ENCODE results near the gene HPCAL1. TPM values are rescaled to one million over a fixed set of nuclear protein-coding genes. Genes with fewer than 3 reads are reported as not detected.
A peak's percentile ranks its signal among the peaks of the same experiment; 100 is the strongest.

Gene HPCAL1
- total RNA-seq, 2 donors from 2014 or later: 22.5 to 203 TPM

- 85% methylated on average over 21 of the region's 21 CpGs for WGBS
- no peak overlapping the region for H3K27ac ChIP-seq
- no peak overlapping the region for H3K4me3 ChIP-seq
- TF ChIP-seq POLR2AphosphoS5 (IDR thresholded peaks at IDR 0.05) (no peak), POLR2A (IDR thresholded peaks at IDR 0.05) (no peak), CTCF (IDR thresholded peaks at IDR 0.05) (no peak)
- no peaks in the 10 kb centered on the region for H3K9me3 ChIP-seq
- H3K4me1 ChIP-seq (replicated peaks): peaks cover 2% of the 10 kb centered on the region
- no peaks in the 10 kb centered on the region for H3K36me3 ChIP-seq
- no peak for DNase-seq (ENCODE audit: low spot score)
- no peaks in the 10 kb centered on the region for H3K27me3 ChIP-seq (replicated peaks; ENCODE audit: insufficient read depth)
- intact Hi-C loops (cut with DNase I): no loop called here
Observed at GRCh38 chr2:10400978-10401951, 98.6 kb downstream of the HPCAL1 start.

- WGBS: 84% methylated on average over 14 of the region's 14 CpGs
- no peaks in the 10 kb centered on the region for H3K36me3 ChIP-seq
- intact Hi-C loops (cut with DNase I): no loop called here
- DNase-seq (ENCODE audit: low spot score): no peak
- no peaks in the 10 kb centered on the region for H3K27me3 ChIP-seq (replicated peaks; ENCODE audit: insufficient read depth)
- TF ChIP-seq POLR2AphosphoS5 (IDR thresholded peaks at IDR 0.05): no peak
- no peak for TF ChIP-seq CTCF (IDR thresholded peaks at IDR 0.05)
- TF ChIP-seq POLR2A (IDR thresholded peaks at IDR 0.05): no peak
- H3K27ac ChIP-seq: no peak overlapping the region
- H3K9me3 ChIP-seq: no peaks in the 10 kb centered on the region
- no peak overlapping the region for H3K4me3 ChIP-seq
- peaks cover 2% of the 10 kb centered on the region for H3K4me1 ChIP-seq (replicated peaks)
Observed at GRCh38 chr2:10402062-10402585, 99.4 kb downstream of the HPCAL1 start.

- WGBS: 73% methylated on average over 8 of the region's 8 CpGs
- Histone ChIP-seq H3K9me3 (no peaks in the 10 kb centered on the region), H3K4me3 (no peak overlapping the region), H3K4me1 (replicated peaks) (peaks cover 2% of the 10 kb centered on the region), H3K36me3 (no peaks in the 10 kb centered on the region), H3K27me3 (replicated peaks; ENCODE audit: insufficient read depth) (no peaks in the 10 kb centered on the region), H3K27ac (no peak overlapping the region)
- no peak for DNase-seq (ENCODE audit: low spot score)
- no peak for TF ChIP-seq POLR2A (IDR thresholded peaks at IDR 0.05)
- no peak for TF ChIP-seq POLR2AphosphoS5 (IDR thresholded peaks at IDR 0.05)
- intact Hi-C loops (cut with DNase I): no loop called here
Observed at GRCh38 chr2:10402653-10403215, 100.0 kb downstream of the HPCAL1 start.

GRCh38 chr2:10404324-10405143 lies 101.8 kb downstream of the HPCAL1 start:
- 49% methylated on average over 20 of the region's 20 CpGs for WGBS
- intact Hi-C loops (cut with DNase I): loop anchor here (5.0 kb wide), 4 partner anchors 62 to 282 kb away; partner anchors contain the start of genes HPCAL1 and RRM2
- no peaks in the 10 kb centered on the region for H3K36me3 ChIP-seq
- H3K4me1 ChIP-seq (replicated peaks): peaks cover 2% of the 10 kb centered on the region
- H3K27me3 ChIP-seq (replicated peaks; ENCODE audit: insufficient read depth): no peaks in the 10 kb centered on the region
- H3K9me3 ChIP-seq: no peaks in the 10 kb centered on the region
- H3K4me3 ChIP-seq: no peak overlapping the region
- TF ChIP-seq POLR2AphosphoS5 (IDR thresholded peaks at IDR 0.05) (peak; percentile 18), POLR2A (IDR thresholded peaks at IDR 0.05) (no peak), CTCF (IDR thresholded peaks at IDR 0.05) (no peak)
- peak overlapping the region; percentile 45 to 63 for H3K27ac ChIP-seq
- DNase-seq (ENCODE audit: low spot score): peak; percentile 46

Measured in prostate gland (tissue), 2 donors.